Right lobe of liver (tissue), 4 donors: ENCODE measurements around the gene NMRAL1.

Source experiments
- POLR2A ChIP-seq: fragments of 450-650 bp; IDR thresholded peaks from one replicate; pipeline ENCODE4 v1.6.1; 2017; ENCODE audit warnings: antibody characterized with exemption, mild to moderate bottlenecking
- TF ChIP-seq, protein P1 (sequence below), 4 donors: fragments of 200-600 bp in 3 of 4; fragments of 450-650 bp in 1 of 4; IDR thresholded peaks; one replicate each; pipeline versions ENCODE4 v1.5.1 to v1.8.0; 2016 to 2022; ENCODE audit warnings: antibody characterized with exemption in 4 of 4, mild to moderate bottlenecking in 2 of 4
- donor health status: DM: no; HTN: no; CAD: no.
- donor health status: DM: no; HTN: no; CAD: no.
- donor health status: DM: no; HTN: yes; CAD: no.

DNA sequence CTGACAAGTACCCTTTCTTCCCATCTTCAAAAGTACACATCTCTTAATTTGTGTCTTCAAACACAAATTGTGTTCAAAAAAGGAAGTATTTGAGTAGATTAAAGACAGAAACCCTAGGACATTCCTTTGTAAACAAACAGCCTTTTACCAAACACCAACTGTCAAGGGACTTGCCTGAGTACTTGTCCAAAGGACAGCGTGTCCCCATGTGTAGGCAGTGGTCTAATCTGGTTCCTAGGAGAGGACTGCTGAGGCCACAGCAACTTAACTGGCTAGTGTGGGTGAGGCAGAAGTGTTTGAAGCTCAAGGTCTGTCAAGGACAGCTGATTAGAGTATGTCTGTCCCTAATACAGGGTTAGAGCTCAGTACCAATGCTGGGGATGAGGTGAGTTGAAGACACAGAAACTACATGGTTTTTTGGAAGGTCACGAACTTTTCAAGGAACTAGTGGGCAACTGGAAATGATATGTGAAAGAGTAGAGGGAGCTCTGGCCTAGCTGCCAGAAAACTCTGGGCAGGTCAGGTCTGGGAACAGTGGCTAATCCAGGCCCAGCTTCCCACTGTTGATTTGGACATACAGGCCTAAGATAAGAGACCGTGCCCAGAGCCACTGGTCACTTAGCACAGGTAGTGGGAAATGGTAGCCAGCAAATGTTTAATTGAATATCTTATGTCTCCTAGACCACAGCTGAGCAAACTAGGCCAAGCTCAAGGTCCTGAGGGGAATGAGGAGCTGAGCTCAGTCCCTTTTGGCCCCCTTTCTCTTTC, 11.9 kb upstream of the NMRAL1 start:
- TF ChIP-seq POLR2A: no peak
- TF ChIP-seq, protein P1, sequence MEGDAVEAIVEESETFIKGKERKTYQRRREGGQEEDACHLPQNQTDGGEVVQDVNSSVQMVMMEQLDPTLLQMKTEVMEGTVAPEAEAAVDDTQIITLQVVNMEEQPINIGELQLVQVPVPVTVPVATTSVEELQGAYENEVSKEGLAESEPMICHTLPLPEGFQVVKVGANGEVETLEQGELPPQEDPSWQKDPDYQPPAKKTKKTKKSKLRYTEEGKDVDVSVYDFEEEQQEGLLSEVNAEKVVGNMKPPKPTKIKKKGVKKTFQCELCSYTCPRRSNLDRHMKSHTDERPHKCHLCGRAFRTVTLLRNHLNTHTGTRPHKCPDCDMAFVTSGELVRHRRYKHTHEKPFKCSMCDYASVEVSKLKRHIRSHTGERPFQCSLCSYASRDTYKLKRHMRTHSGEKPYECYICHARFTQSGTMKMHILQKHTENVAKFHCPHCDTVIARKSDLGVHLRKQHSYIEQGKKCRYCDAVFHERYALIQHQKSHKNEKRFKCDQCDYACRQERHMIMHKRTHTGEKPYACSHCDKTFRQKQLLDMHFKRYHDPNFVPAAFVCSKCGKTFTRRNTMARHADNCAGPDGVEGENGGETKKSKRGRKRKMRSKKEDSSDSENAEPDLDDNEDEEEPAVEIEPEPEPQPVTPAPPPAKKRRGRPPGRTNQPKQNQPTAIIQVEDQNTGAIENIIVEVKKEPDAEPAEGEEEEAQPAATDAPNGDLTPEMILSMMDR (IDR thresholded peaks at IDR 0.05): no peak
